Calu3 (cell line): ENCODE data around the gene FOXO1. TPM values are rescaled to one million over a fixed set of nuclear protein-coding genes. Genes with fewer than 3 reads are reported as not detected.

ENCODE experiments used
- BruUV-seq: library from RNA; stranded (reverse); fragments of 400-500 nt; replicated peaks from 2 replicates; lab custom pipeline; 2021; lab: Mats Ljungman, UMichigan
- CTCF ChIA-PET: fragments of 300-600 bp; sonication (Branson Sonifier 250); formaldehyde crosslinking; loops from one replicate; lab custom pipeline; 2022; ENCODE audit warnings: antibody characterized with exemption; lab: Charles Lee
- DNase-seq: peaks from one replicate; pipeline ENCODE4 v3.0.0; 2022
- H3K27ac Mint-ChIP-seq: one replicate; pipeline ENCODE4 v1.8.0; 2022; ENCODE audit warnings: mixed read lengths; ENCODE audit not compliant: unreplicated experiment
- H3K27me3 Mint-ChIP-seq: one replicate; pipeline ENCODE4 v1.8.0; 2022; ENCODE audit warnings: mixed read lengths; ENCODE audit not compliant: unreplicated experiment
- H3K36me3 Mint-ChIP-seq: one replicate; pipeline ENCODE4 v1.8.0; 2022; ENCODE audit warnings: mild to moderate bottlenecking, moderate library complexity, mixed read lengths; ENCODE audit not compliant: insufficient read depth, unreplicated experiment
- H3K4me1 Mint-ChIP-seq: one replicate; pipeline ENCODE4 v1.8.0; 2022; ENCODE audit warnings: mild to moderate bottlenecking, low read depth, mixed read lengths; ENCODE audit not compliant: unreplicated experiment
- H3K4me3 Mint-ChIP-seq: one replicate; pipeline ENCODE4 v1.8.0; 2022; ENCODE audit warnings: mild to moderate bottlenecking, low read depth, moderate library complexity, mixed read lengths; ENCODE audit not compliant: unreplicated experiment
- H3K9me3 Mint-ChIP-seq: one replicate; pipeline ENCODE4 v1.8.0; 2022; ENCODE audit warnings: low read depth, mixed read lengths; ENCODE audit not compliant: unreplicated experiment
- intact Hi-C: fragments of 100-400 bp; cut with micrococcal nuclease; formaldehyde crosslinking; loops from one replicate; pipeline ENCODE4 v1.10.0; 2022; ENCODE audit not compliant: unreplicated experiment
- total RNA-seq: library from RNA; stranded (reverse); gene quantifications from 2 replicates; pipeline ENCODE4 v1.2.3, GENCODE V29; 2022
- TF ChIP-seq, protein P1 (sequence below): fragments of 200-600 bp; IDR thresholded peaks from one replicate; pipeline ENCODE4 v1.8.0; 2022; ENCODE audit warnings: antibody characterized with exemption; ENCODE audit not compliant: unreplicated experiment

FOXO1 gene
- total RNA-seq, 1 experiment from 2014 or later, result 11.3 TPM

DNA sequence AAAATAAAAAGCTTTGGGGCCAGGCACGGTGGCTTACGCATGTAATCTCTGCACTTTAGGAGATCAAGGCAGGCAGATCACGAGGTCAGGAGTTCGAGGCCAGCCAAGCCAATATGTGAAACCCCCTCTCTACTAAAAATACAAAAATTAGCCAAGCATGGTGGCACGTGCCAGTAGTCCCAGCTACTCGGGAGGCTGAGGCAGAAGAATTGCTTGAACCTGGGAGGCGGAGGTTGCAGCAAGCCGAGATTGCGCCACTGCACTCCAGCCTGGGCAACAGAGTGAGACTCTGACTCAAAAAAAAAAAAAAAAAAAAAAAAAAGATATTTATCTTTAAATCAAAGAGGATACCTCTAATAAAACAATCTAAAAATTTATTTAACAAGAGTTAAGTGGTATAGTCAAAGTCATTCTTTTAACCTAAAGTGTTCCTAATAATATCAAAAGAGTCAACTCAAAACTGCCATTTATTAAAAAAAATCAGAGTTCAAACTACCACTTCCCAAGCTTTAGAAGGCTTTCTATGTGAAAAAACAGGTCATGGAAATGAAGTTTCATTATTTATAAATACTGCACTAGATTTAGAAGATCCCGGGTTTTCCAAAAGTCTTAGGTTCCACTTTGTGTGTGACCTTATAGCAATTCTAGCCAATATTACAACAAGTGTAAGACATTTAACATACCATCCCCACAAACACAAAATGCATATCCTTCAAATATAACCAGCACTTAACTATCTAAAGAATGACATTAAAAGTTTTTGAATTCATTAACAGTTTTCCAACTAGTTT lies 4.4 kb downstream of the FOXO1 start:
- peaks cover 38% of the 10 kb centered on the region for H3K36me3 Mint-ChIP-seq
- H3K4me1 Mint-ChIP-seq, result peaks cover 14% of the 10 kb centered on the region
- no peaks in the 10 kb centered on the region for H3K9me3 Mint-ChIP-seq
- intact Hi-C loops, result loop anchor here (5.0 kb wide), 1 partner anchor 50 kb away; no protein-coding TSS in a partner anchor
- H3K27ac Mint-ChIP-seq, result no peak overlapping the region
- TF ChIP-seq, protein P1, sequence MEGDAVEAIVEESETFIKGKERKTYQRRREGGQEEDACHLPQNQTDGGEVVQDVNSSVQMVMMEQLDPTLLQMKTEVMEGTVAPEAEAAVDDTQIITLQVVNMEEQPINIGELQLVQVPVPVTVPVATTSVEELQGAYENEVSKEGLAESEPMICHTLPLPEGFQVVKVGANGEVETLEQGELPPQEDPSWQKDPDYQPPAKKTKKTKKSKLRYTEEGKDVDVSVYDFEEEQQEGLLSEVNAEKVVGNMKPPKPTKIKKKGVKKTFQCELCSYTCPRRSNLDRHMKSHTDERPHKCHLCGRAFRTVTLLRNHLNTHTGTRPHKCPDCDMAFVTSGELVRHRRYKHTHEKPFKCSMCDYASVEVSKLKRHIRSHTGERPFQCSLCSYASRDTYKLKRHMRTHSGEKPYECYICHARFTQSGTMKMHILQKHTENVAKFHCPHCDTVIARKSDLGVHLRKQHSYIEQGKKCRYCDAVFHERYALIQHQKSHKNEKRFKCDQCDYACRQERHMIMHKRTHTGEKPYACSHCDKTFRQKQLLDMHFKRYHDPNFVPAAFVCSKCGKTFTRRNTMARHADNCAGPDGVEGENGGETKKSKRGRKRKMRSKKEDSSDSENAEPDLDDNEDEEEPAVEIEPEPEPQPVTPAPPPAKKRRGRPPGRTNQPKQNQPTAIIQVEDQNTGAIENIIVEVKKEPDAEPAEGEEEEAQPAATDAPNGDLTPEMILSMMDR, result no peak
- no peak for DNase-seq
- H3K27me3 Mint-ChIP-seq, result no peaks in the 10 kb centered on the region
- H3K4me3 Mint-ChIP-seq, result no peak overlapping the region
- CTCF ChIA-PET, result no interaction called here
- no TSS peak for BruUV-seq

DNA sequence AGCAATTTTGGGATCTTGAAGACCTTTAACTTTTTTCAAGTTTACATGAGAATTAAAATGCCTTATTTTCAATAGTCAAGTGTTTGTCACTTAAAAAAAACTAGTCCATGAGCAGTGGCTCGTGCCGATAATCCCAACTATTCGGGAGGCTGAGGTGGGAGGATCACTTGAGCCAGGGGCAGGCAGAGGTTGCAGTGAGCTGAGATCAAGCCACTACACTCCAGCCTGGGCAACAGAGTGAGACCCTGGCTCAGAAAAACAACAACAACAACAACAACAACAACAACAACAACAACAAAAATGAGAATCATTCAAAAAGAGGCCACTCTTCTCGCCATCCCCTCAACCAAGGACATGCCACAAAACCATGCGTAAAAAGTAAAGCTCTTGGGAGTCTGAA lies 5.7 kb downstream of the FOXO1 start:
- CTCF ChIA-PET, result no interaction called here
- H3K4me3 Mint-ChIP-seq, result no peak overlapping the region
- H3K9me3 Mint-ChIP-seq, result no peaks in the 10 kb centered on the region
- TF ChIP-seq, protein P1, result no peak
- no peaks in the 10 kb centered on the region for H3K27me3 Mint-ChIP-seq
- no peak for DNase-seq
- intact Hi-C loops, result loop anchor here (5.0 kb wide), 1 partner anchor 48 kb away; no protein-coding TSS in a partner anchor
- no TSS peak for BruUV-seq
- H3K36me3 Mint-ChIP-seq, result peaks cover 24% of the 10 kb centered on the region
- H3K4me1 Mint-ChIP-seq, result peaks cover 14% of the 10 kb centered on the region
- H3K27ac Mint-ChIP-seq, result no peak overlapping the region

DNA sequence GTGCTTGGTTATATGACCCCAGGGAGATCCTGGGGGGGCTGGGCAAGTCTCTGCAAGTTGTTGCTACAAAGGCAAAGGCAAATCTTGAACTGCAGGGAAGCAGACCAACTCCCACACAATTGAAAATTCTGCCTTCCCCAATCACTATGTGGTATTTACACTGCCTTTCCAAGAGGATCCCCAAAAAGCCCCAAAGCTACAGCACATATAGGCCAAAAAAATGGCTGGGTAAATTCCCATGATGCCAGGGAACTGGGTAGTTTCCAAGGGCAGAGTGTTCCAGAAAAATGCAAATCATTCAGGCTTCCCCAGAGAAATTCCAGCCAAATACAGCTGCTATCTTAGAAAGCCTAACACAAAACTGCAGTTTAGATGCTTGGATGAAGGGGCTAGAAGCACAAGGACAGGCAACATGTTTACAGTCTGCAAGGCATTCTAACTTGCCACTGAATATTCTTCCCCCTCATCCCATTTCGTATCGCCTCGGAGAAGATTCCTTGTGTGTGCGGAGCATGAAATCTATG lies 6.2 kb downstream of the FOXO1 start:
- Mint-ChIP-seq H3K4me1 (peaks cover 14% of the 10 kb centered on the region), H3K36me3 (peaks cover 20% of the 10 kb centered on the region), H3K27ac (no peak overlapping the region), H3K9me3 (no peaks in the 10 kb centered on the region), H3K27me3 (no peaks in the 10 kb centered on the region), H3K4me3 (no peak overlapping the region)
- no peak for DNase-seq
- BruUV-seq, result no TSS peak
- TF ChIP-seq, protein P1, result no peak
- CTCF ChIA-PET, result no interaction called here
- intact Hi-C loops, result loop anchor here (5.0 kb wide), 1 partner anchor 48 kb away; no protein-coding TSS in a partner anchor

DNA sequence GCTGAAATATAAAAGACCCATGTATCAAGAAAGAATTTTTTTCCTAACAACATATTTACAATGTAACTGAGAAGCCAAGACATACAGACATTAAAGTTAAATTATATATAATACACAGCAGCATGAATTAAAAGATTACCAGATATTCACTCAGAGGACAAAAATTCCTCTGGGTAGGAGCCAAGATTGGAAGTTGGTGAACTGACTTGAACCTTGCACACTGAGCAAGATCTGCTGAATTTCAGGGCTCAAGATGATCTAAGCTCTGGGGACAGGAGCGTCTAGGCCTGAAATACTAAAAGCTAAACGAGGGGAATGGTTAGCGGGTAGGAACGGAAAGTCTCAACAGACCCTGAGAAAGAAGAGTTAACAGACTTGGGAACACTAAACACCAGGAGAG lies 8.5 kb downstream of the FOXO1 start:
- no peaks in the 10 kb centered on the region for H3K36me3 Mint-ChIP-seq
- CTCF ChIA-PET, result no interaction called here
- H3K27ac Mint-ChIP-seq, result no peak overlapping the region
- intact Hi-C loops, result no loop called here
- TF ChIP-seq, protein P1, result no peak
- peaks cover 14% of the 10 kb centered on the region for H3K4me1 Mint-ChIP-seq
- no peak overlapping the region for H3K4me3 Mint-ChIP-seq
- no TSS peak for BruUV-seq
- no peaks in the 10 kb centered on the region for H3K27me3 Mint-ChIP-seq
- no peak for DNase-seq
- H3K9me3 Mint-ChIP-seq, result no peaks in the 10 kb centered on the region
